Activated T-cell treated with anti-CD3 and anti-CD28 coated beads for 24 hours (primary cell): ENCODE measurements around the gene NPLOC4.
A peak's percentile ranks its signal among the peaks of the same experiment; 100 is the strongest.

Source experiments
- DNase-seq: peaks from one replicate; pipeline ENCODE4 v3.0.0-alpha.2; 2020; ENCODE audit warnings: low read depth

NPLOC4 gene

DNA sequence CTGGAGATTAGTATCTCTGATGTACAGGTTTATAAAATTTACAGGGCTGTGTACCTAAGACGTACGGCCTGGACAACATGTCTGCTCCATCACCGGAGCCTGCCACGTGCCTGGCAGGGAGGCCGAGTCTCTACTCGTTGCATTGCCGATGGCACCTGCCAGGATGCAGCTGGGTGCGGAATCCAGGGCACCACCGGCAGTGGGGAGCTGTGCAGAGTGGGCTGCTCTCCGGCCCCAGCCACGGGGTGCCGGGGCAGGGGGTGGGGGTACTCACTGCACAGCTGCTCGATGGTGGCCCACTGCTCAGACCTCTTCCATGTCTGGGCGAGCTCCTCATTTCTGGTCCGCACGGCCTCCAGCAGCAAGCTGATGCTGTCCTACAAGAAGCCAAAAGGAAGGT lies 71.7 kb downstream of the NPLOC4 start:
- no peak for DNase-seq

DNA sequence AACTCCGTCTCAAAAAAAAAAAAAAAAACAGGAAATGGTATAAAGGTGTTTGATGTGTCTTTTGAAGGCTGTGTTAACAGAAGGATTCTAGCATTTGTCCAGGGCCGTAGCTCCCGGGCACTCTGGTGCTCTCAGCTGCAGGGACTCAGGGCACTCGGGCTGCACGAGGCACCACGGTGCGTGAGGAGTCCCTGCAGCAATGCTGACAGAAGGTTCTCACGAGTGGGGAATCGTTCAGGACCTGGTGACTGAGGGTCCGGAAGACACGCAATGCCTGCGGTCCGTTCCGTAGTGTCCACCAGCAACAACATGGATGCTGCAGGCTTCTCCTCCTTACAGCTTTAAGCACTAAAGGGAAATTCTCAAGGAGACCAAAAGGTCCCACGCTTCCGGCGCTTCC lies 72.1 kb downstream of the NPLOC4 start:
- DNase-seq = no peak

DNA sequence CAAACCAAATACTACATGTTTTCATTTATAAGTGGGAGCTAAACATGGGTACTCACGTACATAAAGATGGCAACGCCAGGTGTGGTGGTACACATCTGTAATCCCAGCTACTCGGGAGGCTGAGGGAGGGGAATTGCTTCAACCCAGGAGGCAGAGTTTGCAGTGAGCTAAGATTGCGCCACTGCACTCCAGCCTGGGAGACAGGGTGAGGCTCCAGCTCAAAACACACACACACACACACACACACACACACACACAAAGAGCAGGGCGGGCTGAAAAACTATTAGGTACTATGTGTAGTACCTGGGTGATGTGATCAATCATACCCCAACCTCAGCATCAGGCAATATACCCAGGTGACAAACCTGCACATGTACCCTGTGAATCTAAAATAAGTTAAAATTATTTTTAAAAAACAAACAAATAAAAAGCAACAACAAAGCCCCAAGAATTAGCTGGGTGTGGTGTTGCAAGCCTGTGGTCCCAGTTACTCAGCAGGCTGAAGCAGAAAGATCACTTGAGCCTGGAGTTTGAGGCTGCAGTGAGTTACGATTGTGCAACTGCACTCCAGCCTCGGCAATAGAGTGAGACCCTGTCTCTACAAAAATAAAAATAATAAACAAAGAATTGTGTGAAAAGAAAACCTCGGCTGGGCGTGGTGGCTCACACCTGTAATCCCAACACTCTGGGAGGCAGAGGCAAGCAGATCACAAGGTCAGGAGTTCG lies 72.9 kb downstream of the NPLOC4 start:
- no peak for DNase-seq

DNA sequence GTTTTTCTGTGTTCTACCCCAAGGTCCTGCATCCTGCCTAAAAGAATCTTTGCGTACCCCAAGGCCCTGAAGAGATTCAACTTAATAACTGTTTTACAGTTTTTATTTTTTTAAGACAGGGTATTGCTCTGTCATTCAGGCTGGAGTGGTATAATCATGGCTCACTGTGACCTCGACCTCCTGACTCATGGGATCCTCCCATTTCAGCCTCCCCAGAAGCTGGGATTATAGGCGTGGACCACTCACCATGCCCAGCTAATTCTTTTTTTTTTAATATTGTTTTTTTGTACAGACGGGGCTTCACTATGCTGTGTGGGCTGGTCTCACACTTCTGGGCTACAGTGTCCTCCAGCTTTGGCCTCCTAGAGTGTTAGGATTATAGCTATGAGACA lies 75.4 kb downstream of the NPLOC4 start:
- no peak for DNase-seq

GRCh38 chr17:81558941-81559806 lies 77.7 kb downstream of the NPLOC4 start:
- DNase-seq = no peak

DNA sequence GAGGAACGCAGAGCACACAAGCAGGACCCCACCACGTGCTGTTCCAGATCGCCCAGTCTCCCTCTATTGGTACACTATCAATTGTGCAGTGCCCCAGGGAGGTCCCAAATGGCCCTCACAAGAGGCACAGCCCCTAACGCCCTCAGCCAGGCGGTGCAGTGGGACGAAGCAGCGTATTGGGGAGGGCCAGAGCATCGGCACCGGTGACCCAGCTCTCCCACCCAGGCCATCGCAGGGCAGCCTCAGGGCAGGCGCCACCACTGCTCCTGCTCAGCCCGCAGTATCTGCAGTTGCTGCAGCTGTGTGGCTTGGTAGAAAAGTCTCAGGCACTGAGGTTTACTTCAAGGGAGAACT lies 78.8 kb downstream of the NPLOC4 start:
- DNase-seq = no peak

GRCh38 chr17:81557276-81558114 lies 79.4 kb downstream of the NPLOC4 start:
- no peak for DNase-seq

DNA sequence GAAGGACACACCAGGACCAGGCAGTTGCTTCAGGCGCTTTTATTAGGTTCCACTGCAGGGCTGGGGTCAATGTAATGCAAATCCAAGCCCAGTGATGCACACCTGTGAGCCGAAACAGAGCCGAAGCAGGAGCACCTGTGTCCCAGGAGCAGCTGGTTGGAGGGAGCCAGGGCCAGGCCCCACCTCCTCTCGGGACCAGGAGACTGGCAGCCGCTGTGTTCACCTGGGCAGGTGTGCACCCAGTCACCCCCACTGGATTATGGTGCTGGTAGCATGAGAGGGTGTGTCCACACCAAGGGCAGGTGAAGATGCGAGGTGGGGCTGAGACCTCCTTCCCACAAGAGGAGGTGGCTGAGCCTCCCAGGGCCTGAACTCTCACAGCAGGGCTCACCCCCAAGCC lies 80.0 kb downstream of the NPLOC4 start:
- no peak for DNase-seq

GRCh38 chr17:81556175-81556691 lies 80.7 kb downstream of the NPLOC4 start:
- no peak for DNase-seq

DNA sequence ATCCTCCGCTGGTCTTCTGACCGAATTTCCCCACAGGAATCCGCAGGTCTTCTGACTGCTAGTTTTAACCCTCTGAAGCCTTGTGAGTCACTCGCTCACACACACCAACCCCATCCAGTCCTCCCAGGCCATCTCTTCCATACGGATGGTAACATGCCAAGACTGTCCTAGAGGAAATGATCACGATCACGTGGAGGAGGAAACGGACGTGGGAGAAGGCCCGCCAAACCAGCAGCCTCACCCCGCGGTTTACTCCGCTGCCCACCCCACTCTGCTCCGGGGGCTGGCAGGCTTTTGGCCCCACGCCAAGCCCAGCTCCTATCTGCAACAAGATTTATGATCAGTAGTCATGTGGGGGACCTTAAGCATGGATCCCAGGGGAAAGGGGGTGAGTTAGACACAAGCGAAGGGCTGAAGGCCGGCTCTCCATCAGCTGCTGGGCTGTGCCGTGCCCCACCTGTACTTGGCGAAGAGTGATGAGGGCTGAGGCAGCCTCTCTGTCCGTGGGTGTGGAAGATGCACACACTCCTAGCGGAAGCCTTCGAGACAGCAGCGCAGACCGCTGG lies 83.2 kb downstream of the NPLOC4 start:
- no peak for DNase-seq

DNA sequence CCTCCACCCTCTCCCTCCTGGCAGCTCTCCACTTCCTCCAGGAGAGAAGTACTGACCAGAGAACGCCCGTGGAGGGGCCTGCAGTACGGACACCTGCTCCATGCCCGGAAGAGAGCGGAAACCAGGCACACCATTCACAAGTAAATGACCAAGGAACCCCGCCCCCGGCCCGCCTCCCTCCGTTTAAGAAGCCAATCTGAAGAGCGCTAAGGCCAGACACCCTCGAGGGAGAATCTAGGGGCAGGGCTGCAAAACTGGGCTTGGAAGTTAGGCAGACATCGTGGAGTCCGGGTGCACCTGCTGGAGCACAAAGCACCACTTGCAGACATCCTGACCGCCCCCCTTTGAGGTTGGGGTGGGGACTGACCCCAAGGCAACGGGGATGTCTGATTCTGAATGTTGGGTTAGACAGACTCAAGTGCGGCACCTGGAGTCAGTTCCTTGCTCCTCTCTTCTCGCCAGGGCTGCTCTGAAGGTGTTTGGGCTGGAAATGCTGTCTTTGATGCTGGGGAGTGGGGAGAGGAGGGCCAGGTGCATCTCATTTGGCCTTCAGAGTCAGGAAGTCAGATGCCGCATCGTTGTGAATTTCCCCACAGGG lies 83.8 kb downstream of the NPLOC4 start:
- peak; percentile 67 for DNase-seq

DNA sequence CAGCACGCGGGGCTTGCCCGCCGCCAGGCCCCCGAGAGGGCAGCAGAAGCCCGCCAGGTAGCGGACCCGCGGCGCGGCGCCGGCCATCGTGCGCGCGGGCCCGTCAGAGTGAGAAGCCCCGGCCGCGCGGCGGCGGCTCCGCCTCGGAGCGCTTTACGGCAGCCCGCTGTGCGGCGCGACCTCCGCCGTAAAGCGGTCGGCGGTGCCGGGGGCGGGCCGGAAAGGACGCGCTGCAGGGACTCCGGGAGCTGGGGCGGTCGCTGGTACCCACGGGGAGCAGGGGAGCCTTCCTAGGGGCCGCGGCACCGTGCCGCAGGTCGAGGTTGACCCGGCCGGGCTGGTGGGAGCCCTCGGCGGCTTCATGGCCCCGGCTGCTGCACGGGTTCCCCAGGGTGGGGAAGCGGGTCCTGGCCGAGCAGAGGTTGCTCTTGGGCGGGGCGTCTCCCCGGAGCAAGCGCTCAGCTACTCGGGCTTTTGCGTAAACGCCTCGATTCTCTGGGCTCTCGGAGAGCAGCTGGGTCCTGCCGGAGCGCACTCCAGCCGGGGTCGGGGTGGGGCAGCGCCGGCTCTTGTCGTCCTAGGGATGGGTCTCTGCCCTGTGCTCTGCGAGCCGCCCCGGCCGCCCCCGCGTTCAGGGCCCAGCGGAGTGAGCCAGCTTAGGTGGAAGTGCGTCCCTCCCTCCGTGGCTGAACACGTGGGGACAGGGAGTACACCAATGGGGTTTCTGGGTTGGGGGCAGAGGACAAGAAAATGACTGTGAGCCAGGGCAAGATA lies 84.5 kb downstream of the NPLOC4 start, which contains the start of gene FAAP100:
Gene FAAP100, minus strand, starts transcription at position 110 of the 774 bp plus-strand sequence. Its CDS starts 23 bp downstream, at position 87.
- peak; percentile 81 for DNase-seq

- DNase-seq = no peak
Observed at GRCh38 chr17:81551458-81552243, 85.3 kb downstream of the NPLOC4 start.

- DNase-seq = no peak
Observed at GRCh38 chr17:81550830-81551457, 86.0 kb downstream of the NPLOC4 start.

DNA sequence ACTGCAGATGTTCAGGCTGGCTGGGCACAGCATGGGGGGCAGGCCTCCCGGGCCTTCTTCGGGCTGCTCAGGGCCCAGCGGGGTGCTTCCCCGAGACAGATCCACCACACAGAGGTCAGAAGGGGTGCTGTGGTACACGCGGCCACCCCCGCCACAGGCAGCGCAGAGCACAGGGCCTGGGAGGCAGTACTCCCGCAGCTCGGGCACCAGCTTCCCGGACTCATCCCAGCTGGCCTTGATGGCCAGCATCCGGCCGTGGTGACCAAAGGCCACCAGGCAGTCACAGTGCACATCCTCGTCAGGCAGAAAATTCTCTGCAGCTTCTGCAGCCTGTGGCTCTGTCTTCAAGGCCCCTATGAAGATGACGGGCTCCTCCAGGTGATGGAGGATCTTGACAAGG lies 86.6 kb downstream of the NPLOC4 start:
- no peak for DNase-seq

GRCh38 chr17:81549826-81550225 lies 87.1 kb downstream of the NPLOC4 start:
- no peak for DNase-seq

DNA sequence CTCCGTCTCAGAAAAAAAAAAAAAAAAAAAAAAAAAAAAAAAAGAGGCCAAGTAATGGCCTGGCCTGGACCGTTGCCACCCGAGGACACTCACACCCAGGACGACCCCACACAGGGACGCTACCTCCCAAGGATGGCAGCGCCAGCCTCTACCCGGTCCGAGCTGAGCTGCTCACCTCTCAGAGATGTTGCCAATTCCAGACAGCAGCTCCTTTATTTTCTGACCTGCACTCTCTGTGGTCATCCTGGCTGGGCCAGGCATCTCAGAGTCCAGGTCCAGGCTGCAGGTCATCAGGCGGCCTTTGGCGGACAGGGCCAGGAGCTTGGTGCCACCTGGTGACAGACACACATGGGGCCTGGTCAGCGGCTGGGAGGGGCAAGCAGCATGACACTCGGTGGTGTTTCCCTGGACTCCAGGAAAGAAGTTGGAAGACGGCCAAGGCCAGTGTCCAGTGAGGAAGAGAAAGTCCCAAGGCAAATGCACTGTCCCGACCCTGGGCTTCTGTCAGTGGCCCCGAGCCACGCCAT lies 87.8 kb downstream of the NPLOC4 start:
- DNase-seq = no peak

DNA sequence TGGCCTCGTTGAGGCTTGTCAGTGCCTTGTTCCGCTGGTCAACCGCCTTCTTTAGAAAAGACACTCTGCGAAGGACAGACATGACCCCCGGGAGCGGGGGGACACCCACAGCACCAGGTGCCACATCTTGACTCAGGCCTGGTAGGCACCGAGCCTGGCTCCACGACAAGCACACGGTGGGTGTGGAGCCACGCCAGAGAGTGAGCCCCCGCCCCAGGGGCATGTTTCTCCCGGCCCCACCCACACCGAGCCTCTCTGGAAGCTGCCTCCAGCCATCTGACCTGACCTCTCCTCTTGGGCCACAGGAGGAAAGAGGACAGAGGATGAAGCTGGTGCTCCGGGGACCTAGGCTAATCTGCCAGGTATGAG lies 89.3 kb downstream of the NPLOC4 start:
- no peak for DNase-seq

DNA sequence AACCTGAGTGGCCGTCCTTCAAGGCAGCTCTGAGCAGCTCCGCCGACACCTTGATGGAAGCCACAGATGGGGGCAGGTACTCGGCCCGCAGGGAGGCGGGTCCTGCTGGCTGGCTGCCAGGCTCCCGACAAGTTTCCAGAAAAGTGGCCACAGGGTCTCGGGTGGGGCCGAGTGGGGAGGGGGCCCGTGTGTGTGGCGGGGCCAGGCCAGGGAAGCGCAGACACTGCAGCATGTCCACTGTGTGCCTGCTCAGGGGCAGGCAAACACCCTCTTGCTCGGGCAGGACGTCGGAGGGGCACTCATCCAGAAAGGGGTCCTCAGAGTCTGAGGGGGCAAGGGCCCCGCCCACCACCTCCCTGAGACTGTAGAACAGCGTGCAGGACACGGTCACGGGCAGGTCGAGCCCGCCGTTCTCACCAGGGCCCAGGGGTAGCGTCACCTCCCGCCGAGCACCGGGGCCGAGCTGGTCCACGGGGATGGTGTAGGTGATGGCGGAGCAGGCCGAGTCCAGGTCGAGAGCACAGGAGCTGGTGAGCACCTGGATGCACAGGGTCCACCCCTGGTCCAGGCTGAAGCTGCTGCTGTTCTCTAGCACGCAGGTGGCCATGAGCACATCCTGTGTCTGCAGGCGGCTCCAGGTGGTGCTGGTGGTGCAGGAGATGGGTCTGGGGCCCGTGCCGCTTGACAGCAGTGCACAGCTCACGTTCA lies 89.9 kb downstream of the NPLOC4 start:
- no peak for DNase-seq
